SK-N-MC (cell line): ENCODE results near the gene STK31.

Source experiments
- EZH2 ChIP-seq: fragments of 200-600 bp; sonication (generic); IDR thresholded peaks from one replicate; pipeline ENCODE4 v1.6.1; 2017; ENCODE audit warnings: antibody characterized with exemption
- FOXP2 ChIP-seq: optimal IDR thresholded peaks from 2 replicates; pipeline ENCODE3; 2011; ENCODE audit warnings: mild to moderate bottlenecking, moderate library complexity; ENCODE audit not compliant: insufficient read depth; ENCODE audit errors: extremely low read length, control extremely low read depth
- POLR2AphosphoS5 ChIP-seq: IDR thresholded peaks from 2 replicates; pipeline ENCODE4 v1.6.1; 2012; ENCODE audit warnings: mild to moderate bottlenecking, low read depth, low read length, borderline replicate concordance

GRCh38 chr7:23715099-23715498, 5.1 kb downstream of the STK31 start:
- TF ChIP-seq POLR2AphosphoS5 = no peak
- no peak for TF ChIP-seq EZH2
- TF ChIP-seq FOXP2 = no peak
